Uterus (tissue), 2 donors: ENCODE measurements around the gene SET.

Experiments
- POLR2A ChIP-seq, 2 donors: fragments of 450-650 bp; IDR thresholded peaks; one replicate each; pipeline ENCODE4 v1.6.1; 2016; ENCODE audit warnings: antibody characterized with exemption in 2 of 2, mild to moderate bottlenecking in 1 of 2, moderate library complexity in 1 of 2
- TF ChIP-seq, protein P1 (sequence below), 4 experiments: fragments of 200-600 bp in 2 of 4; fragments of 450-650 bp in 2 of 4; sonication (generic) in 2 of 4; IDR thresholded peaks; one replicate each; pipeline ENCODE4 v1.5.1; 2016 to 2019; ENCODE audit warnings: antibody characterized with exemption in 4 of 4, mild to moderate bottlenecking in 2 of 4, moderate library complexity in 1 of 4

DNA sequence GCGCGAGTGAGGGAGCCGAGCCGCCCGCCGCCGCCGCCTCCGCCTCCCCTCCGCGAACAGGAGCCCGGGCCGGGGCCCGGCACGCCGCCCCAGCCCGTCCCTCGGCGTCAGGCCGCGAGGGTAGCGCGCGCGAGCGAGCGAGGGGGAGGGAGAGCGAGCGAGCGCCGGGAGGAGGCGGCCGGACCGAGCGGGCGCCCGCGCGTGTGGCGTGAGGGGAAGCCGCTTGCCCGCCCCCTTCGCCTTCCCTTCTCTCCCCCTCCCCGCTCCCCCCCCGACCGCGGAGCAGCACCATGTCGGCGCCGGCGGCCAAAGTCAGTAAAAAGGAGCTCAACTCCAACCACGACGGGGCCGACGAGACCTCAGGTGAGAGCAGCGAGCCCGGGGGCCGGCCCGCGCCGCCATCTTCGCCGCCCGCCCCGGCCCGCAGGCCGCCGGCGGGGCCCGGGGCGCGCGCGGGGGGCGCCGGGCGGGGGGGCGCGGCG, 312 bp downstream of the SET start:
- TF ChIP-seq, protein P1, sequence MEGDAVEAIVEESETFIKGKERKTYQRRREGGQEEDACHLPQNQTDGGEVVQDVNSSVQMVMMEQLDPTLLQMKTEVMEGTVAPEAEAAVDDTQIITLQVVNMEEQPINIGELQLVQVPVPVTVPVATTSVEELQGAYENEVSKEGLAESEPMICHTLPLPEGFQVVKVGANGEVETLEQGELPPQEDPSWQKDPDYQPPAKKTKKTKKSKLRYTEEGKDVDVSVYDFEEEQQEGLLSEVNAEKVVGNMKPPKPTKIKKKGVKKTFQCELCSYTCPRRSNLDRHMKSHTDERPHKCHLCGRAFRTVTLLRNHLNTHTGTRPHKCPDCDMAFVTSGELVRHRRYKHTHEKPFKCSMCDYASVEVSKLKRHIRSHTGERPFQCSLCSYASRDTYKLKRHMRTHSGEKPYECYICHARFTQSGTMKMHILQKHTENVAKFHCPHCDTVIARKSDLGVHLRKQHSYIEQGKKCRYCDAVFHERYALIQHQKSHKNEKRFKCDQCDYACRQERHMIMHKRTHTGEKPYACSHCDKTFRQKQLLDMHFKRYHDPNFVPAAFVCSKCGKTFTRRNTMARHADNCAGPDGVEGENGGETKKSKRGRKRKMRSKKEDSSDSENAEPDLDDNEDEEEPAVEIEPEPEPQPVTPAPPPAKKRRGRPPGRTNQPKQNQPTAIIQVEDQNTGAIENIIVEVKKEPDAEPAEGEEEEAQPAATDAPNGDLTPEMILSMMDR (IDR thresholded peaks at IDR 0.05) = no peak
- TF ChIP-seq POLR2A (IDR thresholded peaks at IDR 0.05) = no peak
